HG03097 (cell line): Measurements from ENCODE around the gene MTREX.

Experiments
- ATAC-seq: cut with Tn5 transposase; IDR thresholded peaks from one replicate; pipeline ENCODE4 v1.9.1; 2021; ENCODE audit not compliant: unreplicated experiment, low FRiP score

Gene MTREX

DNA sequence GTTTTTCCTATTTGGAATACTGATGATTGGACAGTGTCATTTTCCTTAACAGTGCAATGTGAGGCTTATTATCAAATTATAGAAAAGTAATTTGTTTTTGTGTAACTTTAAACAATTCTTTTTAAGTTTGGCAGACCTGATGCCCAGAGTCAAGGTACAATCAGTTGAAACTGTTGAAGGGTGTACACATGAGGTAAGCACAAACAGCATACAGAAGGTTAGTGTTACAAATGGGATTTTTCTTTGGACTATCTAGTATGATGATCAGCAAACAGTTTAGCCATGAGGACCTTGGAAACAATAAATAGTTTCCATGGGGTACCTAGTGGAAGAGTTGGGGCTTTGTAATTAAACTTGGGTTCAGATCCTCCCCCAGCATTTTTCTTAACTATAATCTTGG is 16.2 kb downstream of the MTREX start:
- no peak for ATAC-seq

GRCh38 chr5:55324815-55325418 is 17.1 kb downstream of the MTREX start:
- ATAC-seq: no peak

DNA sequence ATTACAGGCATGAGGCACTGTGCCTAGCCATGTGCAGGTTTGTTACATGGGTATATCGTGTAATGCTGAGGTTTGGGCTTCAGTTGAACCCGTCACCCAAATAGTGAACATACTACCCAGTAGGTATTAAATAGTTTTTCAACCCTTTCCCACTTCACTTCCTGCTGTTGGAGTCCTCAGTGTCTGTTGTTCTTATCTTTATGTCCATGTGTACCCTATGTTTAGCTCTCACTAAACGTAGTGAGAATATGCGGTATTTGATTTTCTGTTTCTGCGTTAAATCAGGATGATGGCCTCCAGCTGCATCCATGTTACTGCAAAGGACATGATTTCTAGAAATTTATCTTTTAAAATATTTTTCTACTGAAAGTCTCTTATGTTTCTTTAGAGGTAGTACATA is 17.8 kb downstream of the MTREX start:
- ATAC-seq: no peak

- no peak for ATAC-seq
These were observed 19.5 kb downstream of the MTREX start for GRCh38 chr5:55327281-55327680.

GRCh38 chr5:55331321-55331720 is 23.5 kb downstream of the MTREX start:
- no peak for ATAC-seq

- ATAC-seq: no peak
These were observed 25.2 kb downstream of the MTREX start for GRCh38 chr5:55333017-55333416.

DNA sequence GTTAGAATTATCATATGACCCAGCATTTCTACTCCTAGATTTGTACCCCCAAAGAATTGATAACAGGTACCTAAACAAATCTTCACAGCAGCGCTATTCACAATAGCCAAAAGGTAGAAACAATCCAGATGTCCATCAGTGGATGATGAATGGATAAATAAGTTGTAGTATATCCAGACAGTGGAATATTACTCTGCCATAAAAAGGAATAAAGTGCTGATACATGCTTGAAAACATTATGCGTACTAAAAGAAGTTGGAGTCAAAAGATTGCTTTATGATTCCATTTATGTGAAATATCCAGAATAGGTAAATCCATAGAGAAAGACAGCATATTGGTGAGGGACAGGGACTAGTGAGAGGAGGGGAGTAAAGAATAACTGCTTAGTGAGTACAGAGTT is 26.0 kb downstream of the MTREX start:
- ATAC-seq: no peak

DNA sequence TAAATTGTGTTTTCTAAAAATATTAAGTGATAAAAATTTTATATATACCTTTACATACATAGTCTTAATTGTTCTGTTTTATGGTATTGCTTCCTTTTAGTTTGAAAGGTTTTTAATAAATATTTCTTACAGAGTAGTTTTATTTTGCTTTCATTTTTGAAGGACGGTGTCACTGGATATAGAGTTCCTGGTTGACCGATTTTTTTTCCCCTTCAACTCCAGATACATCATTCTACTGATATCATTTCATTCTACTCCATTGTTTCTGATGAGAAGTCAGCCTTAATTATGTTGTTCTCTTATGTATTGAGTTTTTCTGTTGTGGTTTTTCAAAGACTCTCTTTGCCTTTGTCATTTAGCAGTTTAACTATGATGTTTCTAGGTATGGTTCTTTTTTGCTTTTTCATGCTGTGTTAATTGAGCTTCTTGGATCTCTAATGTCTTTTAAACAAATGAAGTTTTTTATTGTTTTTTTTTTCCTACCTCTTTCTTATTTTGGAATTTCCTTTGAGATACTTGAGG is 30.4 kb downstream of the MTREX start:
- ATAC-seq: no peak

GRCh38 chr5:55338810-55339243 is 31.0 kb downstream of the MTREX start:
- no peak for ATAC-seq

DNA sequence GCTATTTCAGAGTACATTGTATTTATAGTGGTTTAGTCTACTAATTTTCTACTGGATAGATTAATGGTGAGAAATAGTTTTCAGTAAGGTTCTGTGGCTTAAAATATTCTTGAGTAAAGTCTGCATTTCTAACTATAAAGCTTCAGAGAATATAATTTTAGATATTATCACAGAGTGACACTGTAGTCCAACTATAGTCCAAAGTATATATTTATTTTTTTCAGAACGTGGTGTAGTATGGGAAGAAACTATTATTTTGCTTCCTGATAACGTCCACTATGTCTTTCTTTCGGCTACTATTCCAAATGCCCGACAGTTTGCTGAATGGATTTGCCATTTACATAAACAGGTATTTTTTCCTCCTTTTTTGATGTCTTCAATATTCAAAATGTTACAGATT is 35.3 kb downstream of the MTREX start:
- no peak for ATAC-seq

DNA sequence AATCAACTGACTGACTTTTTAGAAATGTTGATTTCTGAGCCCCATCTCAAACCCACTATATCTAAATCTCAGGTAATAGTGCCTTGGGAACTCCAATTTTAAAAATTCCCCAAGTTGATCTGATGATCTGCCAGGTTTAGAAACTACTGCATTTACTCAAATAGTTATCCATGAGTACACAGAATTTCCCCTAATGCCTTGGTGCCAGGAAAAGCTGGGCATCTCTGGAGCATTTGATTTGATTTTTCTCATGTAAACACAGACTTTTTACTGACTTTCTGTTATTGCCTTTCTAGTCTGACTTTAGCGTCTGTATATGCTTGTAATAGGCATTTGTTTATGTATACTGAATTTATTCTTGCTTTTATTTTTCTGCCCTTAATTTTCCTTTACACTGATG is 35.8 kb downstream of the MTREX start:
- ATAC-seq: no peak

- ATAC-seq: no peak
These were observed 36.7 kb downstream of the MTREX start for GRCh38 chr5:55344392-55344992.

- no peak for ATAC-seq
These were observed 37.5 kb downstream of the MTREX start for GRCh38 chr5:55345327-55345726.

GRCh38 chr5:55347786-55348185 is 40.0 kb downstream of the MTREX start:
- ATAC-seq: no peak

DNA sequence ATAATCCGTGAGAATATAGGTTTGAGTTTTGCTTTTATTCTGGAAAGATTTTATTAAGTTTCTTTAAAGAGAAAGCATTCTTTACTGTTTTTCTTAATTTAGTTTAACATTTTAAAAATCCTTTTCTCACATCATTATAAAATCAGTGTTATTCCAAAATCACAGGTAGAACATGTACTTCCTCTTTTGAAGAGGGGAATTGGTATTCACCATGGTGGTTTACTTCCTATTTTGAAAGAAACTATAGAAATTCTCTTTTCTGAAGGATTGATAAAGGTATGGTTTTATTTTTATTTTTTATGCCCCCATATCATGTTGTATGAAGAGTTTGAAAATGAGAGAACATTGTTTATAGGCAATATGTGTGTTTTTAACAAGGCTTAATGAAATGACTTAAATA is 43.0 kb downstream of the MTREX start:
- no peak for ATAC-seq

DNA sequence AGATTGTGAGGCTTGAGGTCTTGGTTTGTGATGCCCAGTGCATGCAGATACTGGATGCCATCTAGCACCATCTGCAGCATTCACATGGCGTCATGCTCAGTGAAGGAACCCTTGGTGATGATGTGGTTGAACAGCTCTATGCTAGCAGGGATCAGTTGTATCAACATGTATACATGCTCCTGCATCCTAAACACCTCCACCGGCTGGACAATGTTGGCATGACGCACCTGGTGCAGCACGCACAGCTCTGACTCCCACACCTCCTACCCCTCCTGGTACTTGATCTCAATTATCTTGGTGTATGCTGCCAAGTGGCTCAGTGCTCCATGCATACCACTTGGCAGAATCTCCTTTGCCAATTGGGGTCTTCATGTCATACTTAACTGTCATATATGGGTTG is 49.1 kb downstream of the MTREX start:
- no peak for ATAC-seq

GRCh38 chr5:55360190-55360589 is 52.4 kb downstream of the MTREX start:
- ATAC-seq: no peak

- ATAC-seq: no peak
These were observed 56.1 kb downstream of the MTREX start for GRCh38 chr5:55363856-55364255.

- peak; percentile 93 for ATAC-seq
These were observed 56.8 kb downstream of the MTREX start for GRCh38 chr5:55364537-55365055.

DNA sequence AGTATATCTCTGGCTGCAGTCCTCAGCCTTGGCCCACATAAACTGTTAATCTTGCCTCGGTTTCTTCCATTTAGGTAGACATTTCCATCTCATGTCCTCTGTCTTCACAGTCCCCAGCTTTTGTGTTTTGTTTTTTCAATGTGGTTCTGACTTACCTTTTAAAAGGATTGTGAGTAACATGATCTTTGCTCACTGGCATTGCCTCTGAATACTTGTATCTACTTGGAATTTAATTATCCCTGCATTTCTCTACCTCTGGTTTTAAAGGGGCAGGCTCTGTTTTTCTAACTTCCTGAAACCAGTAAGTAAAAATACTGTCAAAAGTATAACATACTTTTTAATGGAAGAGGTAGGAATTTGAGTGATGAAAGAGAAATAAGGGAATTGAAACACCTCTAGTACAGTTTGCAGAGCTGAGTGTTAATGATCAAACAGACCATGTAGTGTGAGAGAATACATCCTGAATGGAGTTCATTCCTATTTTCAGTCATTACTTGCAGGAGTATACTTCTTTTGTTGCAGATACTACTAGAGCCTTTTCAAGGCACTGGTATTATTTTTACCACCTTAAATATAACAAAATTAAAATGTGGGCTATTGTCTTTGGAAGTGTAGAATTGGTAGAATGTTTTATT is 62.6 kb downstream of the MTREX start:
- no peak for ATAC-seq

DNA sequence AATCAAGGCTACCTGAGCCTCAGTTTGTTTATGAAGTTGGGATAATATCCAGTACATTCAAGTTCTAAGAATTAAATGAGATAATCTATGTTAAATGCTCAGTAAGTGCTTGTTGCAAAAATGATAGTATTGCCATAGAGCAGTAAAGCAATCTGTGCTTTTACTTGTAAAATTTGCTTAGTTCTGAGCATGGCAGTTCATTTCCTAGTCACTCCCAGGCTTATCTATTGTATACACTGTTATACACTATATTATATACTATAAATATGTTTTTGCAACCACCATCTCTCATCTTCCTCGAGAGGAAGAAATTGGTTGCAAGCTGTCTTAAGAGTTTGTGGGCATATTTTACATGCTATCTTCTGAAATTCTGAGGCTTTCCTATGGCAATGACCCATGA is 63.4 kb downstream of the MTREX start:
- ATAC-seq: no peak
